Thyroid gland (tissue), 4 donors: ENCODE measurements around the gene ANGPTL5. TPM values are rescaled to one million over a fixed set of nuclear protein-coding genes. Genes with fewer than 3 reads are reported as not detected.

Experiments used
- DNase-seq, 2 donors: peaks; one replicate each; pipeline ENCODE4 v3.0.0-alpha.2; 2019
- H3K27ac ChIP-seq, 3 donors: fragments of 200-600 bp; sonication (generic); 1 replicate in 2 of 3; 2 replicates in 1 of 3; pipeline ENCODE4 v1.5.1; 2016 to 2019; ENCODE audit warnings: mild to moderate bottlenecking in 1 of 3, moderate library complexity in 1 of 3
- H3K27me3 ChIP-seq: fragments of 200-600 bp; sonication (generic); one replicate; pipeline ENCODE4 v1.5.1; 2019
- H3K36me3 ChIP-seq, 2 donors: fragments of 200-600 bp; sonication (generic); one replicate each; pipeline ENCODE4 v1.5.1; 2016 to 2019
- H3K4me1 ChIP-seq, 2 donors: fragments of 200-600 bp; sonication (generic); one replicate each; pipeline ENCODE4 v1.5.1; 2017 to 2019
- H3K4me3 ChIP-seq, 3 donors: fragments of 200-600 bp; sonication (generic); replicated peaks in 1 of 3; 1 replicate in 2 of 3; 2 replicates in 1 of 3; pipeline ENCODE4 v1.5.1; 2016; ENCODE audit warnings: mild to moderate bottlenecking in 1 of 3
- H3K9me3 ChIP-seq: fragments of 200-600 bp; sonication (generic); one replicate; pipeline ENCODE4 v1.5.1; 2017
- POLR2A ChIP-seq, 2 donors: fragments of 450-650 bp; IDR thresholded peaks; one replicate each; pipeline ENCODE4 v1.6.1; 2017; ENCODE audit warnings: antibody characterized with exemption in 2 of 2, mild to moderate bottlenecking in 2 of 2, moderate library complexity in 1 of 2
- WGBS, 2 donors: methylation state at CpG; one replicate each; pipeline ENCODE4 v1.1.5; 2017; 5-methylcytosine and 5-hydroxymethylcytosine counted together
- intact Hi-C: fragments of 100-400 bp; cut with DNase I; formaldehyde crosslinking; loops from one replicate; pipeline ENCODE4 v1.15.1; 2023
- total RNA-seq, 4 donors: library from RNA; depleted of rRNA; stranded (reverse); fragments of >200 nt; gene quantifications; one replicate each; pipeline ENCODE4 v1.2.3, GENCODE V29; 2016
- TF ChIP-seq, protein P1 (sequence below), 6 experiments: fragments of 200-600 bp in 3 of 6; fragments of 450-650 bp in 3 of 6; sonication (generic) in 3 of 6; IDR thresholded peaks; one replicate each; pipeline ENCODE4 v1.5.1; 2016 to 2019; ENCODE audit warnings: antibody characterized with exemption in 6 of 6, mild to moderate bottlenecking in 2 of 6, inconsistent platforms in 1 of 6, moderate library complexity in 1 of 6

ANGPTL5 gene
- total RNA-seq, 4 donors from 2014 or later = 0.63 to 2.3 (median 1.2) TPM; not detected in 1

DNA sequence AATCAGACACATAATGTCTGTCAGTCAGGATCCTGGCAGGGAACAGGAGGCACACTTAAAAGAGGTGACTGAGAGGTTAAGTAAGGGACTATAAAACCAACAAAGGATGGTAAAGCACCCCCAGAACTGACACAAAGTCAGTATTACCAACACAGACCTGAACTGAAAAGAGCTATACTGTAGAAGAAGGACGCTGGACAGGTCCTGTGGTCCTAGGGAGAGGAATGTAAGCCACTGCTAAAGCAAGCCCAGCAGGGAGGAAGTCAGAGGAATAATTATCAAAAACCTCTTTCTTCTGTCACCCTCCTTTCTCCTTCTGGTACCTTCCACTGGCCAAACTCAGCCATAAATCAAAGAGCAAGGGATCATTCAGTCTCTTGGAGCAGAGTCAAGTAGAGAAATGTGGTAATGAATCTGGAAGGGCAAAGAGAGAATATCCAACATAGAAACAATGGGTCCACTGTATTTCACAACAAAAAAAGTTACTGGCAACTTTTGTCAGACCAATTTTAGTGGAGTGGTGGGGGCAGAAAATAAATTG lies 33.4 kb upstream of the ANGPTL5 start:
- 52 to 54% methylated on average over 1 of the region's 1 CpG for WGBS, 2 donors
- TF ChIP-seq, protein P1, sequence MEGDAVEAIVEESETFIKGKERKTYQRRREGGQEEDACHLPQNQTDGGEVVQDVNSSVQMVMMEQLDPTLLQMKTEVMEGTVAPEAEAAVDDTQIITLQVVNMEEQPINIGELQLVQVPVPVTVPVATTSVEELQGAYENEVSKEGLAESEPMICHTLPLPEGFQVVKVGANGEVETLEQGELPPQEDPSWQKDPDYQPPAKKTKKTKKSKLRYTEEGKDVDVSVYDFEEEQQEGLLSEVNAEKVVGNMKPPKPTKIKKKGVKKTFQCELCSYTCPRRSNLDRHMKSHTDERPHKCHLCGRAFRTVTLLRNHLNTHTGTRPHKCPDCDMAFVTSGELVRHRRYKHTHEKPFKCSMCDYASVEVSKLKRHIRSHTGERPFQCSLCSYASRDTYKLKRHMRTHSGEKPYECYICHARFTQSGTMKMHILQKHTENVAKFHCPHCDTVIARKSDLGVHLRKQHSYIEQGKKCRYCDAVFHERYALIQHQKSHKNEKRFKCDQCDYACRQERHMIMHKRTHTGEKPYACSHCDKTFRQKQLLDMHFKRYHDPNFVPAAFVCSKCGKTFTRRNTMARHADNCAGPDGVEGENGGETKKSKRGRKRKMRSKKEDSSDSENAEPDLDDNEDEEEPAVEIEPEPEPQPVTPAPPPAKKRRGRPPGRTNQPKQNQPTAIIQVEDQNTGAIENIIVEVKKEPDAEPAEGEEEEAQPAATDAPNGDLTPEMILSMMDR (IDR thresholded peaks at IDR 0.05) = no peak
- TF ChIP-seq POLR2A (IDR thresholded peaks at IDR 0.05) = no peak
- intact Hi-C loops = no loop called here
- H3K36me3 ChIP-seq = no peaks in the 10 kb centered on the region
- DNase-seq = no peak
- no peaks in the 10 kb centered on the region for H3K9me3 ChIP-seq
- no peaks in the 10 kb centered on the region for H3K27me3 ChIP-seq
- H3K27ac ChIP-seq = no peak overlapping the region
- no peak overlapping the region for H3K4me3 ChIP-seq
- no peaks in the 10 kb centered on the region for H3K4me1 ChIP-seq

DNA sequence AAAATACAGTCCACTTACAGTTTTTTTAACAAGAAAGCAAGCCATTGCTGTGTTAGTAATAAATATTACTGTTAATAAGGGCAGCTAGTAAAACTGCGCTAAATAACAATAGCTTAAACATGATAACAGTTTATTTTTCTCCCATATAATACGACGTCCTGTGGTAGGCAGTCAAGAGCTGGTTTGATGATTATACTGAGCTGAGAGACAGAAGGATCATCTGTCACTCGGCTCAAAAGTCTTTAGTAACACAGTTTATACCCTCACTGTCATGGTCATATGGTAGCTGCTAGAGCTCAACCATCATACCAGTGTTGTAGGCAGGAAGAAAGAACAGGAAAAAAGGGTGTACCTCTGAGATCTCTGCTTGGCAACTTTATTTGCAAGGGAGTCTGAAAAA lies 29.1 kb upstream of the ANGPTL5 start:
- Histone ChIP-seq H3K27me3 (no peaks in the 10 kb centered on the region), H3K36me3 (no peaks in the 10 kb centered on the region), H3K4me3 (no peak overlapping the region), H3K9me3 (no peaks in the 10 kb centered on the region), H3K4me1 (no peaks in the 10 kb centered on the region), H3K27ac (no peak overlapping the region)
- TF ChIP-seq POLR2A (IDR thresholded peaks at IDR 0.05) = no peak
- TF ChIP-seq, protein P1 (IDR thresholded peaks at IDR 0.05) = no peak
- DNase-seq = no peak
- intact Hi-C loops = no loop called here
- WGBS, 2 donors = 87 to 95% methylated on average over 4 of the region's 4 CpGs

DNA sequence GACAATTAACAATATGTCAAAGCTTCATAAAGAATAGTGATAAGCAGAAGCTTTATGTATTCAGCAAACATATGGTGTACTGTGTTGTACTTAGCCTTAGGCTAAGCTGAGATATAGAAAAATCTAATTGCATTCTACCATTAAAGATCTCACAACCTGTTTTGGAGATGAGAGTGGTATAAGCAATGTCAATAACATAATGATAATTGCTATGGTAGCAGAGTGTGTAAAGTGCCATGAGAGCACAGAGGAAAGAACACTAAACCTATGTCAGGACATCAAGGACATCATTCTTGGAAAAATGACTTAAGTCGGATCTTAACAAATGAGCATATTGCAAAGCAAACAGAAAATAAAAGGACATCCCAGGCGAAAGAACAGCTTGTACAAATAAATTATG lies 28.6 kb upstream of the ANGPTL5 start:
- TF ChIP-seq, protein P1 (IDR thresholded peaks at IDR 0.05) = no peak
- TF ChIP-seq POLR2A (IDR thresholded peaks at IDR 0.05) = no peak
- no peaks in the 10 kb centered on the region for H3K36me3 ChIP-seq
- no peak overlapping the region for H3K4me3 ChIP-seq
- no peaks in the 10 kb centered on the region for H3K27me3 ChIP-seq
- no peaks in the 10 kb centered on the region for H3K4me1 ChIP-seq
- no peak for DNase-seq
- H3K27ac ChIP-seq = no peak overlapping the region
- intact Hi-C loops = no loop called here
- H3K9me3 ChIP-seq = no peaks in the 10 kb centered on the region
- WGBS, 2 donors = 93 to 98% methylated on average over 2 of the region's 2 CpGs

DNA sequence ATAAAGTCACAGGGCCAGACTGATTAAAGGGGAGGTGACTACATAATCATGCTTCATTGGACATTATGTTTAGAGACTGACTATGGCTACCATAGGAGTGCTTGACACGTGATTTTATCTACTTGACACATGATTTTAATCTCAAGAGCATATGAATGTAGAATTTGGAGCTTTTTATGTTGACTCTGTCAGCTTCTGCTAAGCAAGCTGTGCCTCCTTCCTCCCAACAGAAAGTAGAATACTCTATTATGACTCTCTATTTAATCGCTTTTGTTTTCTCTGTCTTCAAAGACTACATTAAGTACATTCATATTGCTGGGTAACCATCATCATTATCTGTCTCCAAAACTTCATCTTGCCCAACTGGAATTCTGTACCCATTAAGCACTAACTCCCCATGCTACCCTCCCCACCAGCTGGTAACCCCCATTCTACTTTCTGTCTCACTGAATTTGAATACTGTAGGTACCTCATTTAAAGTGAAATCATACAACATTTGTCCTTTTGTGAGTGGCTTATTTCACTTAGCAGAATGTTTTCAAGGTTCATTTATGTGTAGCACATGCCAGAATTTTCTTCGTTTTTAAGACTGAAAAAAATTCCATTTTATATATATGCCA lies 24.7 kb upstream of the ANGPTL5 start:
- DNase-seq = no peak
- intact Hi-C loops = no loop called here
- Histone ChIP-seq H3K27ac (no peak overlapping the region), H3K36me3 (no peaks in the 10 kb centered on the region), H3K4me3 (no peak overlapping the region), H3K27me3 (no peaks in the 10 kb centered on the region), H3K4me1 (no peaks in the 10 kb centered on the region), H3K9me3 (no peaks in the 10 kb centered on the region)
- TF ChIP-seq, protein P1 (IDR thresholded peaks at IDR 0.05) = no peak
- no peak for TF ChIP-seq POLR2A (IDR thresholded peaks at IDR 0.05)
- WGBS, 2 donors = 78 to 85% methylated on average over 3 of the region's 3 CpGs

DNA sequence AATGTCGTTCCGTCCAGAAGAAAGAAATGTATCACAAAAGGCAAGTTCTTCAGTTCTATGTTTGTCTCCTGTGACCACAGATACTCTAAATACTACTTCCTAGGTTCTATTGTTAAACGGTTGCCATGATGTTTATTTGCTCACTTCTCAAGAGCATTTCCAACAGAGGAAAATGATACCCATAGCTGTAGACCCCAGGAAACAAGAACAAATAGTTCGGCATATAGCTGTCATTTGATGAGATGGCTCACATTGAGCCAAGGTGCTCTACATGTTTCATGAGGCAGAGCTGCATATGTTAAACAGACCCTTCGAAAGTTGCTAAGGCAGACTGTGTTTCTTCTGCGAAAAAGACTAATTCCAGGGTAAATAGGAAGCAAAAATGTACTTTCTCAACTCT lies 15.4 kb upstream of the ANGPTL5 start:
- H3K4me3 ChIP-seq = no peak overlapping the region
- no peak for DNase-seq
- H3K4me1 ChIP-seq = no peaks in the 10 kb centered on the region
- intact Hi-C loops = no loop called here
- H3K27ac ChIP-seq = no peak overlapping the region
- no peak for TF ChIP-seq POLR2A (IDR thresholded peaks at IDR 0.05)
- TF ChIP-seq, protein P1 (IDR thresholded peaks at IDR 0.05) = no peak
- H3K36me3 ChIP-seq = no peaks in the 10 kb centered on the region
- H3K9me3 ChIP-seq = no peaks in the 10 kb centered on the region
- H3K27me3 ChIP-seq = no peaks in the 10 kb centered on the region
- 74 to 90% methylated on average over 6 of the region's 6 CpGs for WGBS, 2 donors
